HK-2 (cell line): ENCODE measurements around the gene GLIS1.

Source experiments
- DNase-seq: peaks from one replicate; pipeline ENCODE4 v3.0.0-alpha.2; 2018; ENCODE audit not compliant: unreplicated experiment

The GLIS1 gene

DNA sequence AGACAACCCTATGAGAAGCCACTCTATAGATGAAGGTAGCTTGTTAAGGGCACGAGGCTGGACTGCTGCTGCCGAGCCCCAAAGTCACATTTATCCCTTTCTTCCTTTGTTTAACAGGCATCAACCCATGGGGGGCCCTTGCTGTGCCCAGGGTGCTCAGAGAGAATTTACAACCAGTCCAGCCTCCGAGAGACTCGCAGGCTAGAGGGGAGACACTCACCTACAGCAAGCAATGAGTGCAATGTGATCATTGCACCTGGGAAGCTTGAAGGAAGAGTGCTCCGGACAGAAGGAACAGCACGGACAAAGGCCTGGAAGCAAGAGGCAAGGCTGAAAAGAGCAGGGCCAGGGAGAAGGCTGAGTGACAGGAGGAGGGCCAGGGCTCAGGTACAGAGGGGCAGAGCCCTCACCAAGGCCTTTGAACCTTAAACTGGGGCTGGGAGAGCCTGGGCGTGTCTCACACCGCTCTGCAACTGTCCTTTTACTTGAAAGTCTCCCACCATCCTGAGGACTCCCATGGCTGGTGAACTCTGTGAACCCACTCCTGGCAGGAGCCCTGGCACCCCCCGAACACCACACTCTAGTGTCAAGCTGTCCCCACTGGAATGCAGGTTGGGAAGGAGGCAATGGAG is 252.5 kb downstream of the GLIS1 start:
- DNase-seq = no peak

GRCh38 chr1:53485478-53486394 is 253.2 kb downstream of the GLIS1 start:
- peak; percentile 77 for DNase-seq

- DNase-seq = no peak
Observed at GRCh38 chr1:53484705-53485477, 254.1 kb downstream of the GLIS1 start.

- DNase-seq = no peak
Observed at GRCh38 chr1:53483656-53484055, 255.3 kb downstream of the GLIS1 start.

DNA sequence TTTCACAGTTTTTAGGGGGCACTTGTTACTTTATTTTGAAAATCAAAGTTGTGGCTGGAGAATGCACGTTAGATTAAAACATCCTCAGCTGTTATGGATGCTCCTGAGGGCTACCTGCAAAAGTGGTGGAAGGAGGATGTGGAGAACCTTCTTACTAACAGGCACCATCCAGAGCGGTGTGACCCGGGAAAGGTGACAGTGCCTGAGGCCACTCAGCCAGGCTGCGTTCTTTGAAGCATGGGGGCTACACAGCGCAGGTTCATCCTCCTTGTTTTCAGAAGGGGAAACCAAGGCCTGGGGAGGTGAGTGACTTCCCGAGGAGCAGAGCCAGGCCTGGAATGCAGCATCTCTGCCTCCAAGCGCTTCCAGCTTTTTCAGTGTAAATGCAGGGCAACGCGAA is 255.8 kb downstream of the GLIS1 start:
- DNase-seq = no peak

- no peak for DNase-seq
Observed at GRCh38 chr1:53482441-53483153, 256.4 kb downstream of the GLIS1 start.

- no peak for DNase-seq
Observed at GRCh38 chr1:53481456-53481855, 257.5 kb downstream of the GLIS1 start.

- DNase-seq = no peak
Observed at GRCh38 chr1:53480678-53481077, 258.3 kb downstream of the GLIS1 start.

DNA sequence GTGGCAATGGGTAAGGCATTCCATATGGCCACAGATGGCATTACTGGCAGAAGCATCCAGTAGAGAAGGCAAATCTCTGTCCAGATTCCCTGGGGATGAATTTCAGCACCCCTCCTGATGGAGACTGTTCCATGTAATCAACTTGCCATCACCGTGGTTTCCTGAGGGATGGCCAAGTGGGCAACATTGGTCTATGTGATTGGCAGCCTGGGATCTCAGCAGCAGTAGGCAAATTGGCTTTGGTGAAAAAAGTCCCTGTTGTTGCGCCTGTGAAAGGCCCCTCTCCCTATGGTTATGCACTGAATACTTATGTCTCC is 260.5 kb downstream of the GLIS1 start:
- DNase-seq = no peak

DNA sequence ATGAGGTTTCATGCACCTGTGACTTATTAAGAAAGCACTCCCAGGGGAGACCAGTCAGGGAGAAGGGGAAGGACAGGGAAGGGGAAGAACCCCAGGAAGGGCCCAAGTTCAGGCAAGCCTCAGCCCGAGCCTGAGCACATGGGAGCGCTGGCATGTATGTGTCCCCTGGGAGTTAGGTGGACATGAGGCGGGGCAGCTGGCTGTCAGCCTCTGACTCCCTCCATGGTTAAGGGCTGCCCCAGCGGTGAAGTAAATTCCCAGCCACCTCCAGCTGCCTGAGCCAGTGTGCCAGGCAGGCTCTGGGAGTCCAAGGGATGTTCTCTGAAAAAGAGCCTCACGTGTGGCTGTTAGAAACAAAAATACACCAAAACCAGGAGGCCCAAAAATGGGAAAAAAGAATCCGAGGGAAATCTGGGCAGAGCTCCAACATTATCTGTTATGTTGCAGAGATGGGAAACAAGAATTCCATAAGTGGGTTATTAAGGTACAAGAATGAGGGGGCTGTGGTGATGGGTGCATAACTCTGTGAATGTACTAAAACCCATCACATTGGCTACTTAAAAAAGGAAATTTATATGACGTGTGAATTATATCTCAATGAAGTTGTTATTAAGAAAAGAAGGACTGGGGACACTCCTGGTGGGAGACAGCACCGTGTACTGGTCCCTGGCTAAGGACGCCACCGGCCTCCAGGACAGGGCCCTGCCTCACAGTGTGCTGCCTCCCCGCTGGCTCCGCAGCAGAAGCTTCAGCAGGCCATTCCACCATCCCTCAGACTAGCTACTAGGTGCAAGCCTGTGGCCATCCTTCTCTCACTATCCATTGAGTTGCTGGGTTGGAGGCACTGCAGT is 261.1 kb downstream of the GLIS1 start:
- DNase-seq = no peak

GRCh38 chr1:53476579-53476978 is 262.4 kb downstream of the GLIS1 start:
- no peak for DNase-seq

DNA sequence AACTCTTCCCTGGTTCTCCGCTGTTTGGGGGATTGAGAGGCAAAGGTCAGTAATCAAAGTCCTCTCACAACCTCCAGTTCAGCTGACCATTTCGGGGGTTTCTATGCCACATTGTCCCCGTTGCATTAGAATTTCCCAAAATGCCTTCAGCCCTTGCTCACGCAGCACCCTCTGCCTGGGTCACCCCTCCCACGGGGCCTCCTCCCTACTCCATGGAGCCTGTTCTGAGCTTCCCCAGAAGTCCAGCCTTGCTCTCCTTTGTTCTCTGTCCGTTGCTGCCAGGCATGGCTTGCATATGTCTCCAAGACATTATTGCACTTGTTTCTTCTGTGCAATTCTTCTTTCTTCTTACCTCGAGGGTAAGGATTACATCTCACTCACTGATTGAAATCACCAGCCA is 263.3 kb downstream of the GLIS1 start:
- no peak for DNase-seq

- DNase-seq = no peak
Observed at GRCh38 chr1:53473463-53473862, 265.5 kb downstream of the GLIS1 start.

DNA sequence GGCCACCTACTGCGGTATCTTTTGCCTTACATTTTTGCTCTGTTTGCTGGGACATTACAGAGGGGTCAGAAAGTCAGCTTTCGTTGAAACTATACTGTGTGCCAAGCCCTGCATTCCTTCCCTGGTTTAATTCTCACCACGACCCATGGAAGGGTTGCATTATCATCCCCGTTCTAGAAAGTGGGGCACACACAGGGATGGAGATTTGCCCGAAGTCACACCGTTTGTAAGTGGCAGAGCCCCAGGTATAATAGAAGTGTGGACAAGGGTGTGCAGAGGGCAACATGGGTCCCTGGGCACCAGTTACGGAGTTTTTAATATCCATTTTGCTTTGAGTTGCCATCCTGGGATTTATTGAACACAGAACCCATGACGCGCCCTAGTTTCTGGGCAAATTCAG is 268.0 kb downstream of the GLIS1 start:
- no peak for DNase-seq

GRCh38 chr1:53470584-53470983 is 268.4 kb downstream of the GLIS1 start:
- no peak for DNase-seq

DNA sequence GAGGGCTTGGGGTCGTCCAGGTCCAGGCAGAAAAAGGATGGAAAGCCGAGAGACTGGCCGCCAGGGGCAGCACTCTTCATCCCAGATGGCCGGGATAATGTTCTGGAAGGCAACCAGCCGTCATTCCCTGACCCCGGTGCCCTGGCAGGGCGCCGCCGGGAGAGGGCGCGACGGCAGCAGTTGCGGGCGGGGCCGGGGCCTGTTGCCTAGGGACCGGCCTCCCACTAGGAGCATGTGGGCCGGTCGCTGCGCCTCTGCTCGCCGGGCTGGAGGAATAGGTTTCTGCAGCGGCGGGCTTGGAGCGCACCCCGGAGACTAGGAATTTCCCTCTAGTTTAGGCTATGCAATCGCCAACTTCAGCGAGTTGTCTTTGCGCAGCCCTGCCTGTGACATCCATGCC is 268.8 kb downstream of the GLIS1 start:
- no peak for DNase-seq

DNA sequence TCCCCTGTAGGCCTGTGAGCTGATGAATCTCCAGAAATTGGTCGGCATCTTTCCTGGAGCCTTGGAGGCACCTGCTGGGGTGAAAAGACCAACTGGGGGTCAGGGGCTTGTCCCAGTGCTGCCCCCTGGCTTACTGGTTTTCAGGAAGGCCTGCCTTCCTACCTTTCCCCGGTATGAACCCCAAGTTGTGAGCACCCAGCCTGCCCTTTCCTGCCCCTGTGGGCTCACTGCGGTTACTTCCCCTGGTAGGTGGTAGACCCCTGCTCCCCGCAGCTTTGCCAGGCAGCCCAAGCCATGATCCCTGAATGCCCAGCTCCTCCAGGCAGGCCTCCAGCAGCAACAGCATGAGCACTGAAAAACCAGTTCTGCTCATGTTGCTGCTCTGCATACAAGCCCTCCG is 269.6 kb downstream of the GLIS1 start:
- no peak for DNase-seq

- DNase-seq = no peak
Observed at GRCh38 chr1:53468374-53468773, 270.6 kb downstream of the GLIS1 start.

GRCh38 chr1:53467391-53467790 is 271.6 kb downstream of the GLIS1 start:
- no peak for DNase-seq

DNA sequence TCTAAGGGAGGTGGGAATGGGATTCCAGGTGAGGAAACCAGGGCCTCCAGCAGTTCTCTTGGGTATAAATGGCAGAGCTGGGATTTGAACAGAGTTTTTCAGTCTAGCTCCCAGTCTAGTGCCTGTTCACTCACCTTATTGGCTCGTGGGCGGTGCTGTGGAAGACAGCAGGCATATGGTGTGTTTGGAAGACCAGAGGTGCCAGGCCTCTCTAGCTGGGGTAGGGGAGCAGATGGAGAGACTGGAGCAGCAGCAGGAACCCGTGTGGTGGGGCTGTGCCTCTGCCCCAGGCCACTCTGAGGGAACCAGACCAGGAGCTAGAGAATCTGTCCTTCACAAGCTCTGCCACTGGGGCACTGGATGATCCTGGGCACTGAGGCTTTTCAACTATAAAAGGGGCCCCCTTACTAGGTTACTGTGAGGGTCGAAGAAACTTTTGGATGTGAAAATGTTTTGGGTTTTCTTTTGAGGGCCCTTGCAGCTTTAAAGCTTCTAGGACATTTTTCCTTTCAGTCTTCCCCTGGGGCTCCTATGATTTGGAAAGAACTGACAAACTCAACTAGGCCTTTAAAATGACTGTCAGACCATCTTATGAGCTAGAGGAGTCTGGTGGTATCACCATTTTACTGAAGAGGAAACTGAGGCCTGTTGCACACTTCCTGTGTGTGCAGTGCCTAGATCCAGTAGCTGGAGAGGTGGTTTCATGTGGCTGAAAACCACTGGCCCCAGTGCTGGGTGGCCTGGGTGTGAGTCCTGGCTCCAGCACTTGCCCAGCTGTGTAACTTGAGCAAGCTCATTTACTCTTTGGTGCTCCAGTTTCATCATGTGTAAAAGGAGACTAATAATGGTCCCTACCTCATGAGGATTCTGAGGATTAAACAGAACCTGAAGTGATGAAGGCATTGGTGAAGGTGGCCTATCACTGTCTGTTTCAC is 273.7 kb downstream of the GLIS1 start:
- no peak for DNase-seq
